HepG2 (cell line): ENCODE measurements around the gene ZMYND8. TPM values are rescaled to one million over a fixed set of nuclear protein-coding genes. Genes with fewer than 3 reads are reported as not detected.

ENCODE experiments used
- ELF4 ChIP-seq: sonication (generic); formaldehyde crosslinking; IDR thresholded peaks from 2 replicates; pipeline ENCODE4 v1.5.0; 2020; ENCODE audit warnings: missing genetic modification reagents, mild to moderate bottlenecking, moderate library complexity, borderline replicate concordance
- EZH2 ChIP-seq: conservative IDR thresholded peaks from 2 replicates; pipeline ENCODE4 v1.6.1; 2012; ENCODE audit warnings: mild to moderate bottlenecking, low read depth, low read length, moderate library complexity
- HOXA5 ChIP-seq: sonication (generic); formaldehyde crosslinking; IDR thresholded peaks from 2 replicates; pipeline ENCODE4 v1.4.0; 2020; ENCODE audit warnings: missing genetic modification reagents
- MTA1 ChIP-seq: sonication (generic); formaldehyde crosslinking; IDR thresholded peaks from 2 replicates; pipeline ENCODE4 v1.4.0; 2020; ENCODE audit warnings: missing genetic modification reagents, mild to moderate bottlenecking, borderline replicate concordance
- MZF1 ChIP-seq: sonication (generic); formaldehyde crosslinking; IDR thresholded peaks from 2 replicates; pipeline ENCODE4 v1.8.1; 2023; ENCODE audit warnings: mild to moderate bottlenecking, missing genetic modification reagents, borderline replicate concordance
- PHF20 ChIP-seq: sonication (generic); formaldehyde crosslinking; IDR thresholded peaks from 2 replicates; pipeline ENCODE4 v1.5.0; 2020; ENCODE audit warnings: mild to moderate bottlenecking, missing genetic modification reagents
- ZBTB1 ChIP-seq: sonication (generic); formaldehyde crosslinking; IDR thresholded peaks from 2 replicates; pipeline ENCODE4 v1.4.0; 2020; ENCODE audit warnings: missing genetic modification reagents, borderline replicate concordance
- ZFP36L2 ChIP-seq: sonication (generic); formaldehyde crosslinking; IDR thresholded peaks from 2 replicates; pipeline ENCODE4 v1.4.0; 2020; ENCODE audit warnings: missing genetic modification reagents
- ZFP62 ChIP-seq: sonication (generic); formaldehyde crosslinking; IDR thresholded peaks from 2 replicates; pipeline ENCODE4 v1.4.0; 2020; ENCODE audit warnings: missing genetic modification reagents
- ZFP82 ChIP-seq: sonication (generic); formaldehyde crosslinking; IDR thresholded peaks from 2 replicates; pipeline ENCODE4 v1.5.1; 2020; ENCODE audit warnings: mild to moderate bottlenecking, missing genetic modification reagents, borderline replicate concordance
- ZNF354B ChIP-seq: sonication (generic); formaldehyde crosslinking; IDR thresholded peaks from 2 replicates; pipeline ENCODE4 v1.8.0; 2022; ENCODE audit warnings: mild to moderate bottlenecking, missing genetic modification reagents
- ZNF441 ChIP-seq: sonication (generic); formaldehyde crosslinking; IDR thresholded peaks from 2 replicates; pipeline ENCODE4 v1.7.0; 2021; ENCODE audit warnings: missing genetic modification reagents, borderline replicate concordance
- ZNF563 ChIP-seq: sonication (generic); formaldehyde crosslinking; IDR thresholded peaks from 2 replicates; pipeline ENCODE4 v1.8.0; 2022; ENCODE audit warnings: mild to moderate bottlenecking, moderate library complexity, missing genetic modification reagents
- ZNF7 ChIP-seq: IDR thresholded peaks from 2 replicates; pipeline ENCODE4 v1.6.1; 2016; ENCODE audit warnings: missing biosample characterization, missing genetic modification reagents
- polyA plus RNA-seq, 8 experiments: library from polyadenylated mRNA; depleted of rRNA in 3 of 8; stranded (reverse) in 7 of 8; unstranded in 1 of 8; fragments of >200 nt; fragmentation: Illumina TruSeq in 4 of 8; extraction: Trizol in 4 of 8; gene quantifications; 2 replicates each; pipeline versions ENCODE4 v1.2.1 to v1.2.3, GENCODE V29; 2011 to 2016; ENCODE audit warnings: low read depth in 4 of 8, missing spikeins in 1 of 8, mixed read lengths in 1 of 8; ENCODE audit not compliant: insufficient read depth in 1 of 8
- total RNA-seq, 5 experiments: library from RNA; depleted of rRNA; stranded (reverse); fragments of >200 nt; fragmentation: Illumina TruSeq; extraction: Trizol; gene quantifications; 2 replicates each; pipeline ENCODE4 v1.2.3, GENCODE V29; 2016; ENCODE audit warnings: low read depth in 1 of 5
- TF ChIP-seq, protein P1 (sequence below): sonication (generic); formaldehyde crosslinking; IDR thresholded peaks from 2 replicates; pipeline ENCODE4 v1.9.0; 2021; ENCODE audit warnings: mild to moderate bottlenecking, missing genetic modification reagents
- TF ChIP-seq, protein P2 (sequence below): IDR thresholded peaks from 2 replicates; pipeline ENCODE4 v1.6.1; 2012; ENCODE audit warnings: inconsistent platforms
- TF ChIP-seq, protein P3 (sequence below): sonication (generic); formaldehyde crosslinking; IDR thresholded peaks from 2 replicates; pipeline ENCODE4 v1.4.0; 2020; ENCODE audit warnings: missing genetic modification reagents
- TF ChIP-seq, protein P4 (sequence below): sonication (generic); formaldehyde crosslinking; IDR thresholded peaks from 2 replicates; pipeline ENCODE4 v1.8.1; 2022; ENCODE audit warnings: mild to moderate bottlenecking, missing genetic modification reagents
- TF ChIP-seq, protein P5 (sequence below): sonication (generic); formaldehyde crosslinking; IDR thresholded peaks from 2 replicates; pipeline ENCODE4 v1.4.0; 2020; ENCODE audit warnings: missing genetic modification reagents, mild to moderate bottlenecking, borderline replicate concordance

Gene ZMYND8
- total and polyA plus RNA-seq, 2 of the 13 experiments (the other 11 are each of a cell fraction or from before 2014, with no cell fraction given) = 53.9 to 84.7 TPM

DNA sequence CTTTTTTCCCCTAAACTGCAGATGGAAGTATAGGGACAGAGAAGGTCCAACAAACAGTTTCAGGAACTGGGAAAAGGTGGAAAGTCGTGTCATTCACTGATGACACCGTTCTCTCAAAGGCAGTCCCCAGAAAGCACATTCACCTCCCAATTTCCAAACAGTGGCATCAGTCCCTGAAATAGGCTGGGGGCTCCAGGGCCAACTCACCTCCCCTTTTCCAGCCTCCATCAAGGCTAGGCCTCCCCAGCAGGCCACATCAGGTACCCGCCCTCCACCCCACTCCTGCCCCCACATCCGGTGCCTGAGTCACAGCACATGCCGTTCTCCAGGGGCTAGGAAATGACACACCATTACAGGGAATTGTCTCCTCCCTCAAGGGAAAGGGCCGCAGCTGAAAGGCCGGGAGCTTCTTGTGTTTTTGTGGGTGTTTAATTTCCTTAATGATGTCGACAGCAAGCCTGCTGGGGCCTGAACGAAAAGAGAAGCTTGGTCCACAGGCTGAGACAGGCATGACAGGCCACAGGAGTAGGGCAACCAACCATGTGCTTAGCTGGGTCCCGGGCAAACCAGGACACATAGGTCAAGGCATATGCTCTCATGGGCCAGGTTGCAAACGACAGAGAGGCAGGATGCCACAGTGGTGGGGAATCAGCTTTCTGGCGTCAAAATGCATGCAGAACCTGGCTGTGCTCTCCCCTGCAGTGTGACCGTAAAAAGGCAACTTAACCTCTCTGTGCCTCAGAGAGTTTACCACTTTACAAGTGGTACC lies 39.2 kb downstream of the ZMYND8 start (continued):
- TF ChIP-seq, protein P1, sequence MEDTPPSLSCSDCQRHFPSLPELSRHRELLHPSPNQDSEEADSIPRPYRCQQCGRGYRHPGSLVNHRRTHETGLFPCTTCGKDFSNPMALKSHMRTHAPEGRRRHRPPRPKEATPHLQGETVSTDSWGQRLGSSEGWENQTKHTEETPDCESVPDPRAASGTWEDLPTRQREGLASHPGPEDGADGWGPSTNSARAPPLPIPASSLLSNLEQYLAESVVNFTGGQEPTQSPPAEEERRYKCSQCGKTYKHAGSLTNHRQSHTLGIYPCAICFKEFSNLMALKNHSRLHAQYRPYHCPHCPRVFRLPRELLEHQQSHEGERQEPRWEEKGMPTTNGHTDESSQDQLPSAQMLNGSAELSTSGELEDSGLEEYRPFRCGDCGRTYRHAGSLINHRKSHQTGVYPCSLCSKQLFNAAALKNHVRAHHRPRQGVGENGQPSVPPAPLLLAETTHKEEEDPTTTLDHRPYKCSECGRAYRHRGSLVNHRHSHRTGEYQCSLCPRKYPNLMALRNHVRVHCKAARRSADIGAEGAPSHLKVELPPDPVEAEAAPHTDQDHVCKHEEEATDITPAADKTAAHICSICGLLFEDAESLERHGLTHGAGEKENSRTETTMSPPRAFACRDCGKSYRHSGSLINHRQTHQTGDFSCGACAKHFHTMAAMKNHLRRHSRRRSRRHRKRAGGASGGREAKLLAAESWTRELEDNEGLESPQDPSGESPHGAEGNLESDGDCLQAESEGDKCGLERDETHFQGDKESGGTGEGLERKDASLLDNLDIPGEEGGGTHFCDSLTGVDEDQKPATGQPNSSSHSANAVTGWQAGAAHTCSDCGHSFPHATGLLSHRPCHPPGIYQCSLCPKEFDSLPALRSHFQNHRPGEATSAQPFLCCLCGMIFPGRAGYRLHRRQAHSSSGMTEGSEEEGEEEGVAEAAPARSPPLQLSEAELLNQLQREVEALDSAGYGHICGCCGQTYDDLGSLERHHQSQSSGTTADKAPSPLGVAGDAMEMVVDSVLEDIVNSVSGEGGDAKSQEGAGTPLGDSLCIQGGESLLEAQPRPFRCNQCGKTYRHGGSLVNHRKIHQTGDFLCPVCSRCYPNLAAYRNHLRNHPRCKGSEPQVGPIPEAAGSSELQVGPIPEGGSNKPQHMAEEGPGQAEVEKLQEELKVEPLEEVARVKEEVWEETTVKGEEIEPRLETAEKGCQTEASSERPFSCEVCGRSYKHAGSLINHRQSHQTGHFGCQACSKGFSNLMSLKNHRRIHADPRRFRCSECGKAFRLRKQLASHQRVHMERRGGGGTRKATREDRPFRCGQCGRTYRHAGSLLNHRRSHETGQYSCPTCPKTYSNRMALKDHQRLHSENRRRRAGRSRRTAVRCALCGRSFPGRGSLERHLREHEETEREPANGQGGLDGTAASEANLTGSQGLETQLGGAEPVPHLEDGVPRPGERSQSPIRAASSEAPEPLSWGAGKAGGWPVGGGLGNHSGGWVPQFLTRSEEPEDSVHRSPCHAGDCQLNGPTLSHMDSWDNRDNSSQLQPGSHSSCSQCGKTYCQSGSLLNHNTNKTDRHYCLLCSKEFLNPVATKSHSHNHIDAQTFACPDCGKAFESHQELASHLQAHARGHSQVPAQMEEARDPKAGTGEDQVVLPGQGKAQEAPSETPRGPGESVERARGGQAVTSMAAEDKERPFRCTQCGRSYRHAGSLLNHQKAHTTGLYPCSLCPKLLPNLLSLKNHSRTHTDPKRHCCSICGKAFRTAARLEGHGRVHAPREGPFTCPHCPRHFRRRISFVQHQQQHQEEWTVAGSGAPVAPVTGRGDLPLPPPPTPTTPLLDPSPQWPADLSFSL (CRISPR knock-in tag) = no peak
- TF ChIP-seq ZFP62 (CRISPR knock-in tag) (no peak), ZNF354B (CRISPR knock-in tag) (no peak), ZNF7 (no peak), ZNF563 (CRISPR knock-in tag) (no peak), ZBTB1 (CRISPR knock-in tag) (no peak), EZH2 (no peak), ZFP82 (CRISPR knock-in tag) (no peak), MTA1 (no peak), PHF20 (CRISPR knock-in tag) (no peak), HOXA5 (CRISPR knock-in tag) (no peak), MZF1 (CRISPR knock-in tag) (no peak), ELF4 (no peak), ZNF441 (CRISPR knock-in tag) (no peak), ZFP36L2 (CRISPR knock-in tag) (no peak)
- TF ChIP-seq, protein P2, sequence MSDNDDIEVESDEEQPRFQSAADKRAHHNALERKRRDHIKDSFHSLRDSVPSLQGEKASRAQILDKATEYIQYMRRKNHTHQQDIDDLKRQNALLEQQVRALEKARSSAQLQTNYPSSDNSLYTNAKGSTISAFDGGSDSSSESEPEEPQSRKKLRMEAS = 0 out of 2 replicates have a peak, but pooled peaks have one; percentile 19
- TF ChIP-seq, protein P3, sequence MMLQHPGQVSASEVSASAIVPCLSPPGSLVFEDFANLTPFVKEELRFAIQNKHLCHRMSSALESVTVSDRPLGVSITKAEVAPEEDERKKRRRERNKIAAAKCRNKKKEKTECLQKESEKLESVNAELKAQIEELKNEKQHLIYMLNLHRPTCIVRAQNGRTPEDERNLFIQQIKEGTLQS = 0 out of 2 replicates have a peak, but pooled peaks have one; percentile 17
- TF ChIP-seq, protein P4, sequence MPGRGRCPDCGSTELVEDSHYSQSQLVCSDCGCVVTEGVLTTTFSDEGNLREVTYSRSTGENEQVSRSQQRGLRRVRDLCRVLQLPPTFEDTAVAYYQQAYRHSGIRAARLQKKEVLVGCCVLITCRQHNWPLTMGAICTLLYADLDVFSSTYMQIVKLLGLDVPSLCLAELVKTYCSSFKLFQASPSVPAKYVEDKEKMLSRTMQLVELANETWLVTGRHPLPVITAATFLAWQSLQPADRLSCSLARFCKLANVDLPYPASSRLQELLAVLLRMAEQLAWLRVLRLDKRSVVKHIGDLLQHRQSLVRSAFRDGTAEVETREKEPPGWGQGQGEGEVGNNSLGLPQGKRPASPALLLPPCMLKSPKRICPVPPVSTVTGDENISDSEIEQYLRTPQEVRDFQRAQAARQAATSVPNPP (CRISPR knock-in tag) = no peak
- TF ChIP-seq, protein P5, sequence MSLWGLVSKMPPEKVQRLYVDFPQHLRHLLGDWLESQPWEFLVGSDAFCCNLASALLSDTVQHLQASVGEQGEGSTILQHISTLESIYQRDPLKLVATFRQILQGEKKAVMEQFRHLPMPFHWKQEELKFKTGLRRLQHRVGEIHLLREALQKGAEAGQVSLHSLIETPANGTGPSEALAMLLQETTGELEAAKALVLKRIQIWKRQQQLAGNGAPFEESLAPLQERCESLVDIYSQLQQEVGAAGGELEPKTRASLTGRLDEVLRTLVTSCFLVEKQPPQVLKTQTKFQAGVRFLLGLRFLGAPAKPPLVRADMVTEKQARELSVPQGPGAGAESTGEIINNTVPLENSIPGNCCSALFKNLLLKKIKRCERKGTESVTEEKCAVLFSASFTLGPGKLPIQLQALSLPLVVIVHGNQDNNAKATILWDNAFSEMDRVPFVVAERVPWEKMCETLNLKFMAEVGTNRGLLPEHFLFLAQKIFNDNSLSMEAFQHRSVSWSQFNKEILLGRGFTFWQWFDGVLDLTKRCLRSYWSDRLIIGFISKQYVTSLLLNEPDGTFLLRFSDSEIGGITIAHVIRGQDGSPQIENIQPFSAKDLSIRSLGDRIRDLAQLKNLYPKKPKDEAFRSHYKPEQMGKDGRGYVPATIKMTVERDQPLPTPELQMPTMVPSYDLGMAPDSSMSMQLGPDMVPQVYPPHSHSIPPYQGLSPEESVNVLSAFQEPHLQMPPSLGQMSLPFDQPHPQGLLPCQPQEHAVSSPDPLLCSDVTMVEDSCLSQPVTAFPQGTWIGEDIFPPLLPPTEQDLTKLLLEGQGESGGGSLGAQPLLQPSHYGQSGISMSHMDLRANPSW (CRISPR knock-in tag) = no peak
